Measurements from ENCODE around the gene PHF3.
"Not testable (repeated sequence)": the region's sequence is repeated elsewhere in the genome, so short reads cannot be mapped to it uniquely, and the experiment has no call there.

PHF3 gene

GRCh38 chr6:63716169-63716568 is 80.6 kb downstream of the PHF3 start:
- DNase-seq: no peak

GRCh38 chr6:63721181-63721580 is 85.6 kb downstream of the PHF3 start:
- DNase-seq: no peak

GRCh38 chr6:63724721-63725120 is 89.1 kb downstream of the PHF3 start:
- no peak for DNase-seq

GRCh38 chr6:63730311-63730710 is 94.7 kb downstream of the PHF3 start:
- DNase-seq: no peak

- no peak for DNase-seq
Observed at GRCh38 chr6:63731930-63732329, 96.3 kb downstream of the PHF3 start.

GRCh38 chr6:63732336-63732735 is 96.7 kb downstream of the PHF3 start:
- DNase-seq: no peak

GRCh38 chr6:63734923-63735322 is 99.3 kb downstream of the PHF3 start:
- no peak for DNase-seq

GRCh38 chr6:63738190-63738589 is 102.6 kb downstream of the PHF3 start:
- not testable (repeated sequence) for DNase-seq

GRCh38 chr6:63739094-63739687 is 103.6 kb downstream of the PHF3 start:
- DNase-seq: no peak

- no peak for DNase-seq
Observed at GRCh38 chr6:63740709-63741108, 105.1 kb downstream of the PHF3 start.

- no peak for DNase-seq
Observed at GRCh38 chr6:63742060-63742459, 106.5 kb downstream of the PHF3 start.

GRCh38 chr6:63743691-63744090 is 108.1 kb downstream of the PHF3 start:
- no peak for DNase-seq

GRCh38 chr6:63744810-63745209 is 109.2 kb downstream of the PHF3 start:
- no peak for DNase-seq

- DNase-seq: no peak
Observed at GRCh38 chr6:63745784-63746183, 110.2 kb downstream of the PHF3 start.

- DNase-seq: no peak
Observed at GRCh38 chr6:63750400-63750799, 114.8 kb downstream of the PHF3 start.

- DNase-seq: not testable (repeated sequence)
Observed at GRCh38 chr6:63757275-63757674, 121.7 kb downstream of the PHF3 start.

GRCh38 chr6:63757826-63758225 is 122.2 kb downstream of the PHF3 start:
- no peak for DNase-seq

GRCh38 chr6:63759605-63760105 is 124.1 kb downstream of the PHF3 start:
- DNase-seq: no peak

- no peak for DNase-seq
Observed at GRCh38 chr6:63760199-63760598, 124.6 kb downstream of the PHF3 start.

- DNase-seq: no peak
Observed at GRCh38 chr6:63764318-63764916, 128.8 kb downstream of the PHF3 start.
